AG04450 (cell line): ENCODE results near the gene EHMT1. TPM values are rescaled to one million over a fixed set of nuclear protein-coding genes. Genes with fewer than 3 reads are reported as not detected.

ENCODE experiments used
- CTCF ChIA-PET: fragments of 300-600, 350-600 bp; formaldehyde crosslinking; extraction: SDS; loops from one replicate; lab custom pipeline; 2022; ENCODE audit warnings: antibody characterized with exemption, inconsistent platforms; lab: Charles Lee
- POLR2A ChIA-PET: fragments of 350-600 bp; formaldehyde crosslinking; extraction: SDS; loops from one replicate; lab custom pipeline; 2021; ENCODE audit warnings: antibody characterized with exemption, inconsistent platforms; lab: Yijun Ruan, JAX
- DNase-seq: peaks from one replicate; pipeline ENCODE4 v3.0.0-alpha.2; 2011; ENCODE audit warnings: low read depth, low spot score
- H3K27ac ChIP-seq: one replicate; pipeline ENCODE4 v1.5.1; 2012; ENCODE audit warnings: low read depth, low read length, control low read depth
- H3K27me3 ChIP-seq: one replicate; pipeline ENCODE4 v1.6.0; 2012; ENCODE audit warnings: low read length; ENCODE audit not compliant: control insufficient read depth, insufficient read depth
- H3K4me3 ChIP-seq: 2 replicates; pipeline ENCODE4 v1.5.1; 2011; ENCODE audit warnings: mild to moderate bottlenecking, low read depth, low read length, control low read depth
- H3K9me3 ChIP-seq: 2 replicates; pipeline ENCODE4 v1.5.1; 2012; ENCODE audit warnings: low read length; ENCODE audit not compliant: control insufficient read depth, insufficient read depth
- polyA plus RNA-seq: library from polyadenylated mRNA; depleted of rRNA; stranded (reverse); fragments of >200 nt; gene quantifications from 2 replicates; pipeline ENCODE4 v1.2.3, GENCODE V29; 2011
- TF ChIP-seq, protein P1 (sequence below): IDR thresholded peaks from 2 replicates; pipeline ENCODE4 v1.5.1; 2011; ENCODE audit warnings: low read depth, low read length, control low read depth, inconsistent platforms

Gene EHMT1
- polyA plus RNA-seq, 1 experiment: 26.1 TPM

DNA sequence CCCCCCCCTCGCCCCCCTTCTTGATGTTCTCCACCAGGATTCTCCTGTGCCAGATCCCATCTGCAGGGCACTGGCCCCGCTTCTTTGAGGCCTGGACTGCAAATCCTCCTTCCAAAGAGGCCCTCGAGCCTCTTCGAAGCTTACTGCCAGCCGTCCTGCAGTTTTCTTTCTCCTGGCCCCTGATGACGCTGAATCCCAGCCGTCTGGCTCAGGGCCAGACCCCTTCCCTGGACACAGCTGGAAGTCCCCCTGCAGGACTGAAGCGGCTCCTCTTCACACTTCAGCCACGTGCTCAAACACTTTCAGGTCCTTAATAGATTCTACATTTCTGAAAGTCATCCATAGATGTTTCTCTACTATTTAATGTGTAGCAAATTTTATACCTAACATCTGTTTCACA, 121.5 kb downstream of the EHMT1 start:
- H3K4me3 ChIP-seq: no peak overlapping the region
- H3K27me3 ChIP-seq: no peaks in the 10 kb centered on the region
- TF ChIP-seq, protein P1, sequence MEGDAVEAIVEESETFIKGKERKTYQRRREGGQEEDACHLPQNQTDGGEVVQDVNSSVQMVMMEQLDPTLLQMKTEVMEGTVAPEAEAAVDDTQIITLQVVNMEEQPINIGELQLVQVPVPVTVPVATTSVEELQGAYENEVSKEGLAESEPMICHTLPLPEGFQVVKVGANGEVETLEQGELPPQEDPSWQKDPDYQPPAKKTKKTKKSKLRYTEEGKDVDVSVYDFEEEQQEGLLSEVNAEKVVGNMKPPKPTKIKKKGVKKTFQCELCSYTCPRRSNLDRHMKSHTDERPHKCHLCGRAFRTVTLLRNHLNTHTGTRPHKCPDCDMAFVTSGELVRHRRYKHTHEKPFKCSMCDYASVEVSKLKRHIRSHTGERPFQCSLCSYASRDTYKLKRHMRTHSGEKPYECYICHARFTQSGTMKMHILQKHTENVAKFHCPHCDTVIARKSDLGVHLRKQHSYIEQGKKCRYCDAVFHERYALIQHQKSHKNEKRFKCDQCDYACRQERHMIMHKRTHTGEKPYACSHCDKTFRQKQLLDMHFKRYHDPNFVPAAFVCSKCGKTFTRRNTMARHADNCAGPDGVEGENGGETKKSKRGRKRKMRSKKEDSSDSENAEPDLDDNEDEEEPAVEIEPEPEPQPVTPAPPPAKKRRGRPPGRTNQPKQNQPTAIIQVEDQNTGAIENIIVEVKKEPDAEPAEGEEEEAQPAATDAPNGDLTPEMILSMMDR: peak; percentile 39
- peak; percentile 18 for DNase-seq
- ChIA-PET CTCF (interaction anchor here (1.1 to 1.4 kb wide), 2 partner anchors 14 to 67 kb away, joined by 3 to 6 read pairs; no protein-coding TSS in a partner anchor), POLR2A (interaction anchor here (1.7 kb wide), 1 partner anchor 37 kb away, joined by 4 read pairs; no protein-coding TSS in a partner anchor)
- no peaks in the 10 kb centered on the region for H3K9me3 ChIP-seq
- H3K27ac ChIP-seq: peak overlapping the region; percentile 52

DNA sequence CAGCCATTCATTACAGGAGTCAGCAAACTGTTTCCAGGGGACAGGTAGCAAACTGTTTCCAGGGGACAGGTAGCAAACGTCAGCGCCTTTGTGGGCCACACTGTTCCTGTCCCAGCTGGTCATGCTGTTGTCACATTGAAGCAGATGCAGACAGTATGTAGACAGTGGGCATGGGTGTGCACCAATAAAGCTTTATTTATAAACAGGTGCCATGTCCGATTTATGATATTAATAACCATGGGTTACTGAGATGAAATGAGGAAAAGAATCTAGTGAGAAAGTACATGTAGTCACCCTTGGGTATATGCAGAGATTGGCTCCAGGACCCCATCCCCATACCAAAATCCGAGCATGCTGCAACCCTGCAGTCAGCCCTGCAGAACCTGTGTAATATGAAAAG, 122.5 kb downstream of the EHMT1 start:
- DNase-seq: no peak
- TF ChIP-seq, protein P1: no peak
- Histone ChIP-seq H3K4me3 (no peak overlapping the region), H3K27ac (no peak overlapping the region), H3K27me3 (no peaks in the 10 kb centered on the region), H3K9me3 (no peaks in the 10 kb centered on the region)
- ChIA-PET POLR2A (no interaction called here), CTCF (interaction anchor here (1.1 kb wide), 1 partner anchor 13 kb away, joined by 3 read pairs; no protein-coding TSS in a partner anchor)

DNA sequence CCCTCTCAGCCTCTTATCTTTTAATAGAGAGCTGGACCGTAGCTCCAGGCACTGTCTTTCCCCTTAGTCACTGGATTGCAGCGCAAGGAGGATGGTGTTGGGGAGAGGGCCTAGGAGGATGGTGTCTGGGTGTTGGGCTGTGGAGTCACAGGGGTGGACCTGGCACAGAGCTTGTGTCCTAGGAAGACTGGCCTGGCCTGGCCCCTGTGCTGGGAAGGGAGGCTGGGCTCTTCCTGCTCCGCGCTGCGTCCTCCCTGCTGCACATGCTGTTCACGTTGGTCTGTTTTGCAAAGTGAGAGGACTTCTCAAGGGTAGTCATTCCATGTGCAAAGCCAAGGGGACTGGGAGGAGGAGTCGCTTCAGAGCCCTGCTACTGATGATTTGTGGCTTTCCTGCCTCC, 123.9 kb downstream of the EHMT1 start:
- no peak overlapping the region for H3K27ac ChIP-seq
- ChIA-PET POLR2A (no interaction called here), CTCF (no interaction called here)

DNA sequence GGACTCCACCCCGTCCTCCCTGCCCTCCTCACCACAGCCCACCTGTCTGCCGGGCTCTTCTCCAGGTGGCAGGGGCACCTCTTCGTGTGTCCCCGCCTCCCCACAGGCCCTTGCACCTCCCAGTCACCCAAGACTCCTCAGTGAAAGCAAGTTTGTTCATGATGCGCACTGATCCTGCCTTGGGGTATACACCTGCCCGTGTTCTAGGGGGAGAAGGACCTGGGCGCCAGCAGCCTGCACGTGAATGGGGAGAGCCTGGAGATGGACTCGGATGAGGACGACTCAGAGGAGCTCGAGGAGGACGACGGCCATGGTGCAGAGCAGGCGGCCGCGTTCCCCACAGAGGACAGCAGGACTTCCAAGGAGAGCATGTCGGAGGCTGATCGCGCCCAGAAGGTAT, 124.9 kb downstream of the EHMT1 start:
- Histone ChIP-seq H3K9me3 (no peaks in the 10 kb centered on the region), H3K27ac (no peak overlapping the region), H3K27me3 (no peaks in the 10 kb centered on the region), H3K4me3 (no peak overlapping the region)
- CTCF ChIA-PET: interaction anchor here (0.6 to 1.0 kb wide), 2 partner anchors 34 to 71 kb away, joined by 3 read pairs; no protein-coding TSS in a partner anchor
- DNase-seq: no peak
- TF ChIP-seq, protein P1: no peak
- POLR2A ChIA-PET: no interaction called here

More for the DNA sequence above, 123.9 kb downstream of the EHMT1 start:
- H3K9me3 ChIP-seq: no peaks in the 10 kb centered on the region
- no peaks in the 10 kb centered on the region for H3K27me3 ChIP-seq
- DNase-seq: no peak
- no peak overlapping the region for H3K4me3 ChIP-seq
- TF ChIP-seq, protein P1: no peak

DNA sequence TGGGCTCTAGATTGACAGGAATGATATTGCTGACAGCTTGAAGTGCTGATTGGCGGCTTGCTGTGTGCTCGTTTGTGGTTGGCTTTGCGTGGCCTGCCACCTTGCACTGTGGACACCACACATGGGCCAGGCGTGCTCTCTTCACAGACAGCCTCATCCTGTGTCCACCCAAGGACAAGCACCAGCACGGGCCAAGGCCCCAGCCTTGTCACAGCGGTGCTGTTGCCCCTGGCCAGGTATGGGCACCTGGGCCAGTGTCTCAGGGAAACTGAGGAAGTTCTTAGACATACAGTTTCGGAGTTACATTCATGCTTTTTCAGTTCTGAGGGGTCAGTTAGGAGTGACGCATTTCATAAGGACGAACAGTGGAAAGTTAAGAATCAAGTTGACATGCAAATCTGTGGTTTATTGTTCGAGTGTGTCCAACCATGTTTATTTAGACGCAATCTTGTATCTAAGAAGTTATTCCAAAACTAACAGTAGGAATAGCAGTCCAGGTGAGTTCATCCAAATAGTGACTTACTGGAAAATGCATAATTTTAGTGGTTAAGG, 125.9 kb downstream of the EHMT1 start:
- ChIA-PET POLR2A (no interaction called here), CTCF (interaction anchor here (1.0 kb wide), 1 partner anchor 72 kb away, joined by 3 read pairs; no protein-coding TSS in a partner anchor)
- Histone ChIP-seq H3K4me3 (no peak overlapping the region), H3K27me3 (no peaks in the 10 kb centered on the region), H3K9me3 (no peaks in the 10 kb centered on the region), H3K27ac (no peak overlapping the region)
- TF ChIP-seq, protein P1: no peak
- no peak for DNase-seq
